HG03066 (cell line): ENCODE measurements around the gene PODXL2.

Experiments used
- ATAC-seq: cut with Tn5 transposase; IDR thresholded peaks from one replicate; pipeline ENCODE4 v1.9.1; 2021; ENCODE audit warnings: low read depth; ENCODE audit not compliant: unreplicated experiment

Gene PODXL2

GRCh38 chr3:127628788-127629466 lies at the start of gene PODXL2:
TSS of gene PODXL2 (plus strand) at chr3:127629185. CDS start at chr3:127629220, 35 bp downstream.
- ATAC-seq = no peak

- no peak for ATAC-seq
Observed at GRCh38 chr3:127580327-127581060, 48.5 kb upstream of the PODXL2 start.

- no peak for ATAC-seq
Observed at GRCh38 chr3:127584734-127585133, 44.3 kb upstream of the PODXL2 start.

GRCh38 chr3:127585163-127585812 lies 43.7 kb upstream of the PODXL2 start:
- ATAC-seq = no peak

- no peak for ATAC-seq
Observed at GRCh38 chr3:127585813-127586413, 43.1 kb upstream of the PODXL2 start.

- ATAC-seq = no peak
Observed at GRCh38 chr3:127587876-127588275, 41.1 kb upstream of the PODXL2 start.

- ATAC-seq = no peak
Observed at GRCh38 chr3:127588806-127589577, 40.0 kb upstream of the PODXL2 start.

- ATAC-seq = peak; percentile 1
Observed at GRCh38 chr3:127589600-127590281, 39.2 kb upstream of the PODXL2 start.

GRCh38 chr3:127590282-127590592 lies 38.7 kb upstream of the PODXL2 start:
- peak; percentile 31 for ATAC-seq

GRCh38 chr3:127590593-127591465 lies 38.2 kb upstream of the PODXL2 start, which contains the start of gene TPRA1:
TSS of gene TPRA1 (minus strand) at chr3:127590733. CDS start at chr3:127580146, 10,587 bp downstream.
- peak; percentile 79 for ATAC-seq

- ATAC-seq = no peak
Observed at GRCh38 chr3:127593178-127593577, 35.8 kb upstream of the PODXL2 start.

GRCh38 chr3:127595303-127595702 lies 33.7 kb upstream of the PODXL2 start:
- no peak for ATAC-seq

GRCh38 chr3:127597020-127597771 lies 31.8 kb upstream of the PODXL2 start:
- ATAC-seq = no peak

GRCh38 chr3:127598841-127599570 lies 30.0 kb upstream of the PODXL2 start:
- no peak for ATAC-seq

GRCh38 chr3:127600749-127601456 lies 28.1 kb upstream of the PODXL2 start:
- ATAC-seq = no peak

GRCh38 chr3:127604035-127604434 lies 24.9 kb upstream of the PODXL2 start:
- no peak for ATAC-seq
